H1 (cell line): ENCODE results near the gene SLC23A2. TPM values are rescaled to one million over a fixed set of nuclear protein-coding genes. Genes with fewer than 3 reads are reported as not detected.

Experiments used
- CTCF ChIA-PET: fragments of 300-600 bp; sonication (Branson Sonifier 250); formaldehyde crosslinking; loops from one replicate; lab custom pipeline; 2021; ENCODE audit not compliant: partially characterized antibody; lab: Charles Lee
- POLR2A ChIA-PET: fragments of 300-600 bp; sonication (Branson Sonifier 250); formaldehyde crosslinking; loops from one replicate; lab custom pipeline; 2021; ENCODE audit warnings: inconsistent platforms; ENCODE audit not compliant: partially characterized antibody; lab: Charles Lee
- DNase-seq, 2 experiments: peaks; one replicate each; pipeline versions ENCODE4 v3.0.0 to v3.0.0-alpha.2; 2010 to 2022; ENCODE audit warnings: low spot score in 2 of 2, low read depth in 1 of 2, mixed read lengths in 1 of 2
- FAIRE-seq: peaks from 2 replicates; lab custom pipeline; 2011; peaks lifted over from hg19 to GRCh38; lab: Jason Lieb, UNC
- H2AFZ ChIP-seq: 2 replicates; pipeline ENCODE4 v1.8.1; 2012; ENCODE audit warnings: low read length, inconsistent platforms
- H2AK5ac ChIP-seq: 2 replicates; pipeline ENCODE4 v1.6.1; 2013; ENCODE audit warnings: low read depth, low read length
- H2BK120ac ChIP-seq: replicated peaks from 2 replicates; pipeline ENCODE3; 2013; ENCODE audit warnings: low read depth, low read length, inconsistent platforms
- H2BK12ac ChIP-seq: 2 replicates; pipeline ENCODE4 v1.6.1; 2013; ENCODE audit warnings: low read depth, low read length
- H2BK15ac ChIP-seq: 2 replicates; pipeline ENCODE4 v1.6.1; 2013; ENCODE audit warnings: low read length
- H2BK20ac ChIP-seq: 2 replicates; pipeline ENCODE4 v1.6.1; 2013; ENCODE audit warnings: low read length
- H2BK5ac ChIP-seq: 2 replicates; pipeline ENCODE4 v1.6.1; 2013; ENCODE audit warnings: low read depth, low read length
- H3K14ac ChIP-seq: 2 replicates; pipeline ENCODE4 v1.6.1; 2013; ENCODE audit warnings: inconsistent platforms; ENCODE audit not compliant: insufficient read length
- H3K18ac ChIP-seq: 2 replicates; pipeline ENCODE4 v1.6.1; 2013; ENCODE audit warnings: low read length; ENCODE audit errors: extremely low read depth
- H3K23ac ChIP-seq: 2 replicates; pipeline ENCODE4 v1.6.1; 2013; ENCODE audit warnings: inconsistent platforms; ENCODE audit not compliant: insufficient read length
- H3K23me2 ChIP-seq: 2 replicates; pipeline ENCODE4 v1.6.1; 2013; ENCODE audit warnings: low read depth, low read length
- H3K27ac ChIP-seq: 2 replicates; pipeline ENCODE4 v1.6.1; 2011; ENCODE audit warnings: low read depth, low read length, inconsistent platforms
- H3K27me3 ChIP-seq, 4 experiments: replicated peaks in 1 of 4; 1 replicate in 1 of 4; 2 replicates in 3 of 4; pipeline versions ENCODE4 v1.6.1 to v1.8.1; 2011 to 2013; ENCODE audit warnings: low read length in 3 of 4, mild to moderate bottlenecking in 3 of 4, inconsistent platforms in 2 of 4, mixed read lengths in 2 of 4, moderate library complexity in 1 of 4; ENCODE audit not compliant: control insufficient read depth in 3 of 4, insufficient read depth in 3 of 4; ENCODE audit errors: extremely low read depth in 1 of 4
- H3K36me3 ChIP-seq, 4 experiments: 2 replicates each; pipeline versions ENCODE4 v1.6.1 to v1.8.1; 2011 to 2013; ENCODE audit warnings: mild to moderate bottlenecking in 4 of 4, low read length in 3 of 4, moderate library complexity in 2 of 4, control low read depth in 1 of 4, inconsistent platforms in 1 of 4; ENCODE audit not compliant: insufficient read depth in 4 of 4, control insufficient read depth in 2 of 4
- H3K4ac ChIP-seq: replicated peaks from 2 replicates; pipeline ENCODE3; 2013; ENCODE audit warnings: low read length, low read depth, mixed read lengths, inconsistent platforms; ENCODE audit not compliant: insufficient read length
- H3K4me1 ChIP-seq, 4 experiments: replicated peaks in 1 of 4; 1 replicate in 1 of 4; 2 replicates in 3 of 4; pipeline versions ENCODE4 v1.6.1 to v1.8.1; 2011 to 2013; ENCODE audit warnings: low read length in 3 of 4, inconsistent platforms in 2 of 4, mixed read lengths in 1 of 4; ENCODE audit not compliant: insufficient read depth in 4 of 4, control insufficient read depth in 3 of 4
- H3K4me2 ChIP-seq, 2 experiments: 2 replicates each; pipeline versions ENCODE4 v1.6.1 to v1.8.1; 2011 to 2013; ENCODE audit warnings: low read depth in 2 of 2, low read length in 2 of 2, control low read depth in 1 of 2, inconsistent platforms in 1 of 2, mild to moderate bottlenecking in 1 of 2; ENCODE audit not compliant: insufficient read depth in 1 of 2
- H3K4me3 ChIP-seq, 4 experiments: fragments of 200-600, 300-600 bp in 1 of 4; sonication (generic), shearing (Covaris generic), sonication (Bioruptor Twin) in 1 of 4; 2 replicates each; pipeline versions ENCODE4 v1.5.1 to v1.8.1; 2011 to 2016; ENCODE audit warnings: low read length in 4 of 4, low read depth in 3 of 4, control low read depth in 2 of 4, inconsistent platforms in 2 of 4, mild to moderate bottlenecking in 2 of 4, mixed read lengths in 1 of 4, moderate library complexity in 1 of 4; ENCODE audit not compliant: insufficient read depth in 2 of 4; ENCODE audit errors: extremely low read depth in 1 of 4
- H3K56ac ChIP-seq: replicated peaks from 2 replicates; pipeline ENCODE3; 2013; ENCODE audit warnings: low read depth, mild to moderate bottlenecking, mixed read lengths, low read length, inconsistent platforms; ENCODE audit not compliant: insufficient read length
- H3K79me1 ChIP-seq: 2 replicates; pipeline ENCODE4 v1.6.1; 2013; ENCODE audit warnings: low read depth, low read length, control low read depth
- H3K79me2 ChIP-seq, 2 experiments: 2 replicates each; pipeline versions ENCODE4 v1.6.1 to v1.8.1; 2012 to 2013; ENCODE audit warnings: low read length in 2 of 2, mild to moderate bottlenecking in 2 of 2, inconsistent platforms in 1 of 2; ENCODE audit not compliant: insufficient read depth in 2 of 2, control insufficient read depth in 1 of 2
- H3K9ac ChIP-seq, 4 experiments: replicated peaks in 1 of 4; 1 replicate in 1 of 4; 2 replicates in 3 of 4; pipeline versions ENCODE4 v1.6.1 to v1.8.1; 2011 to 2013; ENCODE audit warnings: low read depth in 3 of 4, low read length in 3 of 4, control low read depth in 2 of 4, mild to moderate bottlenecking in 2 of 4, moderate library complexity in 2 of 4, inconsistent platforms in 1 of 4; ENCODE audit errors: extremely low read depth in 1 of 4
- H3K9me3 ChIP-seq, 2 experiments: 2 replicates each; pipeline versions ENCODE4 v1.6.1 to v1.8.1; 2012 to 2013; ENCODE audit warnings: mild to moderate bottlenecking in 2 of 2, moderate library complexity in 2 of 2, control low read depth in 1 of 2, inconsistent platforms in 1 of 2, low read depth in 1 of 2, low read length in 1 of 2, mixed read lengths in 1 of 2; ENCODE audit not compliant: insufficient read depth in 2 of 2
- H4K20me1 ChIP-seq, 2 experiments: replicated peaks in 1 of 2; 2 replicates each; pipeline versions ENCODE3 to v1.8.1; 2011 to 2013; ENCODE audit warnings: inconsistent platforms in 2 of 2, low read length in 2 of 2, mild to moderate bottlenecking in 1 of 2; ENCODE audit not compliant: insufficient read depth in 2 of 2, control insufficient read depth in 1 of 2
- H4K5ac ChIP-seq: 2 replicates; pipeline ENCODE4 v1.6.1; 2013; ENCODE audit warnings: low read length, low read depth, mixed read lengths, inconsistent platforms; ENCODE audit not compliant: insufficient read length
- H4K8ac ChIP-seq: 2 replicates; pipeline ENCODE4 v1.8.0; 2013; ENCODE audit warnings: mild to moderate bottlenecking, moderate library complexity, low read length, inconsistent platforms; ENCODE audit not compliant: insufficient read depth; ENCODE audit errors: extremely low read depth
- H4K91ac ChIP-seq: replicated peaks from 2 replicates; pipeline ENCODE3; 2013; ENCODE audit warnings: low read length, mixed read lengths, inconsistent platforms; ENCODE audit not compliant: insufficient read length
- JUN ChIP-seq: IDR thresholded peaks from 2 replicates; pipeline ENCODE4 v1.6.1; 2011; ENCODE audit warnings: low read depth, mild to moderate bottlenecking, improper control_type of control experiment, low read length
- POLR2A ChIP-seq, 2 experiments: IDR thresholded peaks; 1 replicate in 1 of 2; 2 replicates in 1 of 2; pipeline ENCODE4 v1.6.1; 2011; ENCODE audit warnings: low read depth in 2 of 2, low read length in 2 of 2, mild to moderate bottlenecking in 2 of 2; ENCODE audit errors: control extremely low read depth in 1 of 2
- RAD21 ChIP-seq, 2 experiments: IDR thresholded peaks in 1 of 2; conservative IDR thresholded peaks in 1 of 2; 2 replicates each; pipeline ENCODE4 v1.6.1; 2011; ENCODE audit warnings: low read depth in 2 of 2, low read length in 2 of 2, improper control_type of control experiment in 1 of 2, inconsistent platforms in 1 of 2, mild to moderate bottlenecking in 1 of 2, moderate library complexity in 1 of 2
- RFX5 ChIP-seq: IDR thresholded peaks from 2 replicates; pipeline ENCODE4 v1.6.1; 2011; ENCODE audit warnings: low read depth, low read length, improper control_type of control experiment, borderline replicate concordance
- RNF2 ChIP-seq: fragments of 200-900, 300-1000 bp; sonication (generic); IDR thresholded peaks from 2 replicates; pipeline ENCODE4 v1.7.1; 2016; ENCODE audit warnings: borderline replicate concordance, low read depth, mild to moderate bottlenecking, antibody characterized with exemption, low read length; ENCODE audit not compliant: poor library complexity, severe bottlenecking; ENCODE audit errors: missing control alignments
- RXRA ChIP-seq: IDR thresholded peaks from 2 replicates; pipeline ENCODE4 v1.6.1; 2011; ENCODE audit warnings: low read depth, mild to moderate bottlenecking, low read length, moderate library complexity; ENCODE audit not compliant: insufficient read depth
- SIN3A ChIP-seq, 2 experiments: IDR thresholded peaks in 1 of 2; conservative IDR thresholded peaks in 1 of 2; 2 replicates each; pipeline ENCODE4 v1.6.1; 2011 to 2012; ENCODE audit warnings: low read length in 2 of 2, improper control_type of control experiment in 1 of 2, low read depth in 1 of 2, mild to moderate bottlenecking in 1 of 2
- SP4 ChIP-seq: IDR thresholded peaks from 2 replicates; pipeline ENCODE4 v1.6.1; 2012; ENCODE audit warnings: low read length, inconsistent platforms
- TAF7 ChIP-seq: optimal IDR thresholded peaks from 2 replicates; pipeline ENCODE3; 2011; ENCODE audit warnings: low read depth, mild to moderate bottlenecking, inconsistent platforms, low read length, moderate library complexity, borderline replicate concordance
- YY1 ChIP-seq: IDR thresholded peaks from 2 replicates; pipeline ENCODE4 v1.6.1; 2011; ENCODE audit warnings: low read depth, mild to moderate bottlenecking, low read length
- WGBS, 2 experiments: shearing (Covaris generic) in 1 of 2; methylation state at CpG; one replicate each; pipeline versions ENCODE4 v1.1.6 to v1.1.7; 2013 to 2015; ENCODE audit warnings: low lambda C conversion rate in 2 of 2, mixed read lengths in 2 of 2, inconsistent platforms in 1 of 2, low coverage in 1 of 2, missing lambda C conversion rate in 1 of 2; ENCODE audit not compliant: insufficient replicate concordance in 2 of 2, insufficient coverage in 1 of 2, insufficient read length in 1 of 2; ENCODE audit errors: extremely low coverage in 1 of 2, missing lambda C conversion rate in 1 of 2; 5-methylcytosine and 5-hydroxymethylcytosine counted together
- polyA plus RNA-seq, 7 experiments: library from polyadenylated mRNA; depleted of rRNA in 3 of 7; stranded (reverse) in 5 of 7; unstranded in 2 of 7; fragments of >200 nt in 5 of 7; fragments of 200-250 nt in 2 of 7; gene quantifications; 1 replicate in 5 of 7; 2 replicates in 1 of 7; 4 replicates in 1 of 7; pipeline versions ENCODE4 v1.2.1 to v1.2.3, GENCODE V29; 2011 to 2013; ENCODE audit warnings: missing spikeins in 2 of 7, mixed read lengths in 2 of 7
- total RNA-seq: library from RNA; stranded (reverse); fragmentation: NEBNext Ultra II Directional; extraction: Animal tissue kit (Norgen Biotek cat#: 25700); gene quantifications from 2 replicates; pipeline ENCODE4 v1.2.1, GENCODE V29; 2021
- TF ChIP-seq, protein P1 (sequence below): IDR thresholded peaks from 2 replicates; pipeline ENCODE4 v1.6.1; 2011; ENCODE audit warnings: low read depth, mild to moderate bottlenecking, low read length; ENCODE audit not compliant: insufficient read depth

SLC23A2 gene
- total and polyA plus RNA-seq, 2 of the 8 experiments (the other 6 are each of a cell fraction or from before 2014, with no cell fraction given): 17.0 to 18.6 TPM

DNA sequence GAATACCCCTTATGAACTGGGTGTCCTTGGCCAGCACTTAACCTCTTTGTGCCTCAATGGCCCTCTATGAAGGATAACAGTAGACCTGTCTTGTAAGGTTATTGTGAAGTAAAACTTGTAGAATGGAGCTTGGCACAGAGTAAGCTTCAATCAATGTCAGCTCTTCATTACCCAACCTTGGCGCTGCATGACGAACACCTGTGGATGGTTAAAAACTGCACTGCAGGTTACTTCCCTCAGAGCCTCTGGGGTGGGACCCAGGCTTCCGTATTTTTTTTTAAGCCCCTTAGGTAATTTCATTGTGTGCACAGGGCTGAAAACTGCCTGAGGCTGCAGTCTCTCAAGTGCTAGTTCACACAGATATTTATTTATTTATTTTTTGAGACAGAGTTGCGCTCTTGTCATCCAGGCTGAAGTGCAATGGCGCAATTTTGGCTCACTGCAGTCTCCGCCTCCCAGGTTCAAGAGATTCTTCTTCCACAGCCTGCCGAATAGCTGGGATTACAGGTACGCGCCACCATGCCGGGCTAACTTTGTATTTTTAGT is 42.8 kb upstream of the SLC23A2 start:
- Histone ChIP-seq H3K14ac (no peak overlapping the region), H3K9me3 (no peaks in the 10 kb centered on the region), H2BK15ac (no peak overlapping the region), H2BK12ac (no peak overlapping the region), H3K79me1 (no peaks in the 10 kb centered on the region), H4K91ac (no peak overlapping the region), H3K27me3 (no peaks in the 10 kb centered on the region), H3K4me1 (no peaks in the 10 kb centered on the region), H3K27ac (no peak overlapping the region), H3K4me3 (no peak overlapping the region), H3K9ac (no peak overlapping the region), H2BK5ac (no peak overlapping the region), H3K18ac (no peak overlapping the region), H2AK5ac (no peak overlapping the region), H2AFZ (no peak overlapping the region), H3K23me2 (no peaks in the 10 kb centered on the region), H3K56ac (no peak overlapping the region), H2BK120ac (no peak overlapping the region), H4K8ac (no peak overlapping the region), H2BK20ac (no peak overlapping the region), H3K4me2 (no peak overlapping the region), H4K20me1 (no peaks in the 10 kb centered on the region), H3K23ac (no peak overlapping the region), H4K5ac (no peak overlapping the region), H3K79me2 (no peaks in the 10 kb centered on the region), H3K4ac (no peak overlapping the region), H3K36me3 (no peaks in the 10 kb centered on the region)
- DNase-seq (no peak), FAIRE-seq (no peak)
- WGBS, 2 experiments: 85% methylated on average over 10 of the region's 10 CpGs; no CpG with 5 or more reads in 1 of the 2 experiments
- ChIA-PET POLR2A (interaction anchor here (0.6 kb wide), 1 partner anchor 19 kb away, joined by 3 read pairs; no protein-coding TSS in a partner anchor), CTCF (interaction anchor here (0.6 to 0.8 kb wide), 2 partner anchors 42 to 57 kb away, joined by 3 read pairs; no protein-coding TSS in a partner anchor)
- TF ChIP-seq RNF2 (no peak), RAD21 (IDR thresholded peaks at IDR 0.05 in 1 of 2, conservative IDR thresholded peaks at IDR 0.05 in 1 of 2; ENCODE audit: low read depth in 2 of 2, low read length in 2 of 2) (no peak), JUN (no peak), RFX5 (no peak), POLR2A (IDR thresholded peaks at IDR 0.05; ENCODE audit: control extremely low read depth in 1 of 2, low read depth in 2 of 2, low read length in 2 of 2) (no peak), SIN3A (conservative IDR thresholded peaks at IDR 0.05 in 1 of 2, IDR thresholded peaks at IDR 0.05 in 1 of 2; ENCODE audit: low read depth in 1 of 2, low read length in 2 of 2) (no peak), SP4 (no peak), RXRA (no peak), TAF7 (no peak), YY1 (no peak)
- TF ChIP-seq, protein P1, sequence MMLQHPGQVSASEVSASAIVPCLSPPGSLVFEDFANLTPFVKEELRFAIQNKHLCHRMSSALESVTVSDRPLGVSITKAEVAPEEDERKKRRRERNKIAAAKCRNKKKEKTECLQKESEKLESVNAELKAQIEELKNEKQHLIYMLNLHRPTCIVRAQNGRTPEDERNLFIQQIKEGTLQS: no peak
